Measurements from ENCODE around the gene SIL1.

DNA sequence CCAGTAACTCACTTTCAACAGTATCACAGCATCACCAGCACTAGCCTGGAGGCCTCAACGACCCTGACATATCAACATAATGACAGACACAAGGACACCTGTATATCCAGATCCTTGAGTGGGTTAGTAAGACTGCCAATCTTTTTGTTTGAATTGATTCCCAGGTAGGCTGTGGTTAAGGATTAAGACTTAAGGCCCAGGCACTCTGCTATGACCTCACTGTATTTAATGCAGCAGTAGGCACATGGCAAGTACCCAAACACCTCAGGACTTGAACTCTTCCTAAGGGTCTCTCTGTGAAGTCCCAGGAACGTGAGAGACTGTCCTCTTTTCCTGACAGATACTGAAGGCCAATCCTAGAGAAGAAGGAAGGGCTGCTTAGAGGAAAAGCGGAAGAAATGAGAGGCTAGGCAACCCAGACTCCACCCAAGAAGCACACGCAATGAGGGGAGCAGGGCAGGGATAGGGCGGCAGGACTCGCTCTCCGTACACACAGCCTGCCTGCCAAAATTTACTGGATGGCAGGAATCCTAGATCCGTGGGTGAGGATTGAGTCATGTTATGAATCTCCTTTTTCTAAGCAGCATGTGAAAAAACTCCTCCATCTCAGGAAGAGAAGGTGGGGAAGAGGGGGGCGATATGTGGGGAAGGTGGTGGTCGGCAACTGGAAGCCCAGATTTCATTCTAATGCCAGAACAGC, 93.4 kb downstream of the SIL1 start:
- TF ChIP-seq, protein P1, sequence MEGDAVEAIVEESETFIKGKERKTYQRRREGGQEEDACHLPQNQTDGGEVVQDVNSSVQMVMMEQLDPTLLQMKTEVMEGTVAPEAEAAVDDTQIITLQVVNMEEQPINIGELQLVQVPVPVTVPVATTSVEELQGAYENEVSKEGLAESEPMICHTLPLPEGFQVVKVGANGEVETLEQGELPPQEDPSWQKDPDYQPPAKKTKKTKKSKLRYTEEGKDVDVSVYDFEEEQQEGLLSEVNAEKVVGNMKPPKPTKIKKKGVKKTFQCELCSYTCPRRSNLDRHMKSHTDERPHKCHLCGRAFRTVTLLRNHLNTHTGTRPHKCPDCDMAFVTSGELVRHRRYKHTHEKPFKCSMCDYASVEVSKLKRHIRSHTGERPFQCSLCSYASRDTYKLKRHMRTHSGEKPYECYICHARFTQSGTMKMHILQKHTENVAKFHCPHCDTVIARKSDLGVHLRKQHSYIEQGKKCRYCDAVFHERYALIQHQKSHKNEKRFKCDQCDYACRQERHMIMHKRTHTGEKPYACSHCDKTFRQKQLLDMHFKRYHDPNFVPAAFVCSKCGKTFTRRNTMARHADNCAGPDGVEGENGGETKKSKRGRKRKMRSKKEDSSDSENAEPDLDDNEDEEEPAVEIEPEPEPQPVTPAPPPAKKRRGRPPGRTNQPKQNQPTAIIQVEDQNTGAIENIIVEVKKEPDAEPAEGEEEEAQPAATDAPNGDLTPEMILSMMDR (IDR thresholded peaks at IDR 0.05) = no peak
- TF ChIP-seq POLR2A (IDR thresholded peaks at IDR 0.05) = no peak
- TF ChIP-seq EP300 (IDR thresholded peaks at IDR 0.05) = no peak
- peak; percentile 77 for TF ChIP-seq POLR2AphosphoS5 (IDR thresholded peaks at IDR 0.05)

Measured in gastroesophageal sphincter (tissue), 3 donors.